GM18505 (cell line): ENCODE data around the gene LMOD2.

ENCODE experiments used
- ATAC-seq: cut with Tn5 transposase; IDR thresholded peaks from one replicate; pipeline ENCODE4 v1.9.1; 2021; ENCODE audit not compliant: unreplicated experiment
- POLR2A ChIP-seq: IDR thresholded peaks from 4 replicates; pipeline ENCODE4 v1.6.1; 2011; ENCODE audit warnings: borderline replicate concordance; ENCODE audit not compliant: insufficient read depth, insufficient read length; ENCODE audit errors: extremely low read depth

Gene LMOD2

GRCh38 chr7:123669485-123669884 lies 13.8 kb downstream of the LMOD2 start:
- ATAC-seq = no peak
- TF ChIP-seq POLR2A = no peak

- no peak for TF ChIP-seq POLR2A
- ATAC-seq = no peak
Observed at GRCh38 chr7:123673137-123673732, 17.6 kb downstream of the LMOD2 start.

GRCh38 chr7:123673752-123674398 lies 18.2 kb downstream of the LMOD2 start:
- TF ChIP-seq POLR2A = no peak
- ATAC-seq = no peak

GRCh38 chr7:123674399-123675180 lies 18.9 kb downstream of the LMOD2 start:
- TF ChIP-seq POLR2A = no peak
- no peak for ATAC-seq

GRCh38 chr7:123675181-123675473 lies 19.5 kb downstream of the LMOD2 start:
- TF ChIP-seq POLR2A = no peak
- ATAC-seq = no peak

- no peak for ATAC-seq
- no peak for TF ChIP-seq POLR2A
Observed at GRCh38 chr7:123677061-123677715, 21.5 kb downstream of the LMOD2 start.

- no peak for TF ChIP-seq POLR2A
- no peak for ATAC-seq
Observed at GRCh38 chr7:123679614-123680013, 23.9 kb downstream of the LMOD2 start.

GRCh38 chr7:123680580-123680979 lies 24.9 kb downstream of the LMOD2 start:
- no peak for TF ChIP-seq POLR2A
- no peak for ATAC-seq

GRCh38 chr7:123681561-123681960 lies 25.9 kb downstream of the LMOD2 start:
- ATAC-seq = no peak
- TF ChIP-seq POLR2A = no peak

GRCh38 chr7:123682690-123683089 lies 27.0 kb downstream of the LMOD2 start:
- ATAC-seq = peak; percentile 63
- no peak for TF ChIP-seq POLR2A

- TF ChIP-seq POLR2A = no peak
- ATAC-seq = no peak
Observed at GRCh38 chr7:123687161-123687560, 31.5 kb downstream of the LMOD2 start.

- TF ChIP-seq POLR2A = no peak
- ATAC-seq = no peak
Observed at GRCh38 chr7:123687727-123688126, 32.1 kb downstream of the LMOD2 start.

- no peak for TF ChIP-seq POLR2A
- no peak for ATAC-seq
Observed at GRCh38 chr7:123689250-123689649, 33.6 kb downstream of the LMOD2 start.
